Parathyroid adenoma (tissue), 2 donors: ENCODE measurements around the gene GJD2.

Source experiments
- H2AFZ ChIP-seq: fragments of 300-600 bp; sonication (generic); one replicate; pipeline ENCODE4 v1.7.0; 2017; ENCODE audit warnings: antibody characterized with exemption, mild to moderate bottlenecking
- H3K27ac ChIP-seq: fragments of 300-600 bp; sonication (generic); one replicate; pipeline ENCODE4 v1.7.0; 2017
- H3K27me3 ChIP-seq: fragments of 300-600 bp; sonication (generic); one replicate; pipeline ENCODE4 v1.7.0; 2017; ENCODE audit warnings: low read length; ENCODE audit not compliant: control insufficient read depth, insufficient read depth
- H3K36me3 ChIP-seq: fragments of 300-600 bp; sonication (generic); one replicate; pipeline ENCODE4 v1.7.0; 2017; ENCODE audit warnings: low read length; ENCODE audit not compliant: control insufficient read depth, insufficient read depth
- H3K4me1 ChIP-seq: fragments of 300-600 bp; sonication (generic); one replicate; pipeline ENCODE4 v1.7.0; 2017; ENCODE audit warnings: control low read depth
- H3K4me2 ChIP-seq: fragments of 300-600 bp; sonication (generic); one replicate; pipeline ENCODE4 v1.7.0; 2017; ENCODE audit warnings: low read length
- H3K4me3 ChIP-seq: fragments of 300-600 bp; sonication (generic); one replicate; pipeline ENCODE4 v1.7.0; 2017; ENCODE audit warnings: low read depth, low read length
- H3K79me2 ChIP-seq: fragments of 300-600 bp; sonication (generic); one replicate; pipeline ENCODE4 v1.7.0; 2017; ENCODE audit warnings: control low read depth
- H3K9ac ChIP-seq: fragments of 300-600 bp; sonication (generic); one replicate; pipeline ENCODE4 v1.7.0; 2017; ENCODE audit warnings: mild to moderate bottlenecking
- H3K9me3 ChIP-seq: fragments of 300-600 bp; sonication (generic); one replicate; pipeline ENCODE4 v1.7.0; 2017; ENCODE audit warnings: low read length; ENCODE audit not compliant: control insufficient read depth
- TF ChIP-seq, protein P1 (sequence below): fragments of 300-600 bp; sonication (generic); IDR thresholded peaks from one replicate; pipeline ENCODE4 v1.7.0; 2017; ENCODE audit warnings: antibody characterized with exemption, mild to moderate bottlenecking
- donor health status: primary hyperparathyroidism.

GJD2 gene

GRCh38 chr15:34732430-34732829, 22.4 kb downstream of the GJD2 start:
- no peaks in the 10 kb centered on the region for H3K9me3 ChIP-seq
- TF ChIP-seq, protein P1, sequence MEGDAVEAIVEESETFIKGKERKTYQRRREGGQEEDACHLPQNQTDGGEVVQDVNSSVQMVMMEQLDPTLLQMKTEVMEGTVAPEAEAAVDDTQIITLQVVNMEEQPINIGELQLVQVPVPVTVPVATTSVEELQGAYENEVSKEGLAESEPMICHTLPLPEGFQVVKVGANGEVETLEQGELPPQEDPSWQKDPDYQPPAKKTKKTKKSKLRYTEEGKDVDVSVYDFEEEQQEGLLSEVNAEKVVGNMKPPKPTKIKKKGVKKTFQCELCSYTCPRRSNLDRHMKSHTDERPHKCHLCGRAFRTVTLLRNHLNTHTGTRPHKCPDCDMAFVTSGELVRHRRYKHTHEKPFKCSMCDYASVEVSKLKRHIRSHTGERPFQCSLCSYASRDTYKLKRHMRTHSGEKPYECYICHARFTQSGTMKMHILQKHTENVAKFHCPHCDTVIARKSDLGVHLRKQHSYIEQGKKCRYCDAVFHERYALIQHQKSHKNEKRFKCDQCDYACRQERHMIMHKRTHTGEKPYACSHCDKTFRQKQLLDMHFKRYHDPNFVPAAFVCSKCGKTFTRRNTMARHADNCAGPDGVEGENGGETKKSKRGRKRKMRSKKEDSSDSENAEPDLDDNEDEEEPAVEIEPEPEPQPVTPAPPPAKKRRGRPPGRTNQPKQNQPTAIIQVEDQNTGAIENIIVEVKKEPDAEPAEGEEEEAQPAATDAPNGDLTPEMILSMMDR: no peak

GRCh38 chr15:34730701-34731100, 24.1 kb downstream of the GJD2 start:
- Histone ChIP-seq H3K4me1 (no peaks in the 10 kb centered on the region), H3K27me3 (no peaks in the 10 kb centered on the region), H3K9me3 (no peaks in the 10 kb centered on the region), H3K27ac (no peak overlapping the region), H3K36me3 (no peaks in the 10 kb centered on the region), H3K79me2 (no peaks in the 10 kb centered on the region), H3K9ac (no peak overlapping the region), H2AFZ (no peak overlapping the region), H3K4me3 (no peak overlapping the region), H3K4me2 (no peak overlapping the region)
- TF ChIP-seq, protein P1: no peak

More at GRCh38 chr15:34732430-34732829, 22.4 kb downstream of the GJD2 start:
- no peak overlapping the region for H3K4me2 ChIP-seq
- no peak overlapping the region for H3K27ac ChIP-seq
- H3K79me2 ChIP-seq: no peaks in the 10 kb centered on the region
- H3K36me3 ChIP-seq: no peaks in the 10 kb centered on the region
- no peak overlapping the region for H3K4me3 ChIP-seq
- H2AFZ ChIP-seq: no peak overlapping the region
- H3K4me1 ChIP-seq: no peaks in the 10 kb centered on the region
- no peak overlapping the region for H3K9ac ChIP-seq
- no peaks in the 10 kb centered on the region for H3K27me3 ChIP-seq

DNA sequence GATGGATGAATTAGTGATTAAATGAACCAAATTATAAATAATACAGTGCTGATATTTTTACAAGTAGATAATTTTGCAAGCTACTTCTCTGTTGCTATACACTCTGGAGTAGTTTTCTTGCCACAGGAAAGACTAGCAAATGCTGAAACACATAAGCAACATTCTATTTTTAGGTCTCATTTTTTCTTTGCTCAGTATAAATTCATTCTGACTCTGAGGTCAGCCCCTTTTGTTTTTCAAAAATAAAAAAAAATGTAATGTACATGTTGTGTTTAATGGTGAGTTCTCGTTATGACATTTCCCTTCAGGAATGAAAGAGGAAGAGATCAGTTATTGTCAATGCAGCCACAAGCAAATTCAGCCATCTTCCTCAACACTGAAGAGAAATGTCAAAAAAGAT, 24.9 kb downstream of the GJD2 start:
- no peak overlapping the region for H3K9ac ChIP-seq
- no peak overlapping the region for H3K4me2 ChIP-seq
- no peaks in the 10 kb centered on the region for H3K79me2 ChIP-seq
- no peak overlapping the region for H2AFZ ChIP-seq
- H3K36me3 ChIP-seq: no peaks in the 10 kb centered on the region
- no peak overlapping the region for H3K4me3 ChIP-seq
- no peaks in the 10 kb centered on the region for H3K9me3 ChIP-seq
- TF ChIP-seq, protein P1: no peak
- no peak overlapping the region for H3K27ac ChIP-seq
- no peaks in the 10 kb centered on the region for H3K4me1 ChIP-seq
- no peaks in the 10 kb centered on the region for H3K27me3 ChIP-seq

DNA sequence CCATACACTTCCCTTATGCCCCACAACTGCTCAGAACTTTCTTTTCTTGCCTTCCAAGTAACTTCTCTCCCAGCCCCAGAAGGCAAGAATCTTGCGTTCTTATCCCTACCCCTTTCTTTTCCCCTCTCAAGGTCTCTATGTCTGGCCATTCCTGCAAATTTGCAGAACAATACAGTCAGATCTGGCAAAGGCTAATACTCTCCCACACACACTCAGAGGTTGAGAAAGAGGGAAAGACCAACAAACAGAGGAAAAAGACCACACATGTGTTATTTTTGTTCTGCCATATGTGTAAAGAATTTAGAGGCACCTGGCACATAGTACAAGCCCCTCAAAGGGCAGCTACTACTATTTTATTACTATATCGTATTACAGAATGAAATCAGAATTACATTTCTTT, 25.7 kb downstream of the GJD2 start:
- no peaks in the 10 kb centered on the region for H3K27me3 ChIP-seq
- H3K9ac ChIP-seq: no peak overlapping the region
- no peaks in the 10 kb centered on the region for H3K4me1 ChIP-seq
- TF ChIP-seq, protein P1: no peak
- H3K4me3 ChIP-seq: no peak overlapping the region
- H3K79me2 ChIP-seq: no peaks in the 10 kb centered on the region
- no peak overlapping the region for H3K27ac ChIP-seq
- no peak overlapping the region for H3K4me2 ChIP-seq
- H2AFZ ChIP-seq: no peak overlapping the region
- H3K36me3 ChIP-seq: no peaks in the 10 kb centered on the region
- H3K9me3 ChIP-seq: no peaks in the 10 kb centered on the region

DNA sequence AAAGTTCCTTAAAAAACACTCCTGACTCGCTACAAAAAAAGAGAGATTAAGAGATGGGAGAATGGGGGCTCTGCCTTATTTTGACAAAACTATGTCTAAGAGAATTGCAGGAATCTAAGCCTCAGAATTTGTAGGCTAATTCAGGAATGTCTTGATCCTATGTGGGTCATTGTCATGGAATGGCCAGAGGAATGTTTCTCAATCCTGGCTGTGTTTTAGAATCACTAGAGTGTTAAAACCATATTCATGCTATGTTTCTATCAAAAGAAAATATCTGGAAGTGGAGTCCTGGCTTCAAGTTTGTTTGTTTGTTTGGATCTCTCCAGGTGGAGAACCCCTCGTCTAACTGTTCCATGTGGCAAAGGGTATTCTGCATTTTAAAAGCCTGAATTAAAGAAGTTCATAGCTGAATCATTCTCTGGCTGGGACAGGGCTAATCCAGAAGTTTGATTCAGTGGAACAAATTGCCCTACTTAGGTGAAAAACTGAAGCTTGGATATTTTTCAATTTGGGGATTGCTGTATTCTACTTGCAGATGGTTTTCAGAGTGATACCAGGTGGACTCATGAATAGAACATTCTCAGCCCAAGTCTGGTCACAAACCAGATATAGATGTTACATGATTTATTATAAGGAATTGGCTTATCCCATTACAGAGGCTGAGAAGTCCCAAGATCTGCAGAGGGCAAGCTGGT, 28.2 kb downstream of the GJD2 start:
- Histone ChIP-seq H2AFZ (no peak overlapping the region), H3K36me3 (no peaks in the 10 kb centered on the region), H3K27ac (no peak overlapping the region), H3K4me1 (no peaks in the 10 kb centered on the region), H3K9me3 (no peaks in the 10 kb centered on the region), H3K4me3 (no peak overlapping the region), H3K4me2 (no peak overlapping the region), H3K27me3 (no peaks in the 10 kb centered on the region), H3K9ac (no peak overlapping the region), H3K79me2 (no peaks in the 10 kb centered on the region)
- TF ChIP-seq, protein P1: no peak
